HG03442 (cell line): ENCODE data around the gene FOXL3.
"Not testable (repeated sequence)": the region's sequence is repeated elsewhere in the genome, so short reads cannot be mapped to it uniquely, and the experiment has no call there.

ENCODE experiments used
- ATAC-seq: cut with Tn5 transposase; IDR thresholded peaks from one replicate; pipeline ENCODE4 v1.9.1; 2021; ENCODE audit warnings: mild to moderate bottlenecking, moderate library complexity; ENCODE audit not compliant: unreplicated experiment

Gene FOXL3

DNA sequence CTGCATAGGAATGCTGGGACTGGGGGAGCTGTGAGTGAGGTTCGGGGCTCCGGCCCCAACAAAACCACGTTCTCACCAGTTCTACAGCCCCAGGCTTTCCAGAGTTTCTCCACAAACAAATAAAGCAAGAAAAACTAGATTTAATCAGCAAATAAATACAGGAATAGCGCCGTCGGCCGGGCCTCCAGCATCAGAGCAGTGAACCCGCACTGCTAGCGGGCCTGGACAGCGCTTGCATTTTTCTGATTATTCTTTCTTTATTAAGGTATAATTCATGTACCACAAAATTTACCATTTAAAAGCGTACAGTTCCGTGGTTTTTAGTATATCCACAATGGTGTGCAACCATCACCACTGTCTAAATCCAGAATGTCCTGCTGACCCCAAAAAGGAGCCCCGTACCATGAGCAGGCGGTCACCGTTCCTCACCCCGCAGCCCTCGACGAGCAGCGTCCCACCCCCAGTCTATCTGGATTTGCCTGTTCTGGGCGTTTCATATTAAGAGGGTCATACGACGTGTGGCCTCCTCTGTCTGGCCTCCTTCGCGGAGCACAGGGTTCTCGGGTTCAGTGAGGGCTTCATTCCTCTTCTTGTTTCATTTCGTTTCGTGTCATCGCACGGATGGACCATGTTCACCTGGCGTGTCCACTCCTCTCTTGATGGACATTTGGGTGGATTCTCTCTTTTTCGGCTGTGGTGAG lies 35.5 kb upstream of the FOXL3 start:
- ATAC-seq, result no peak

DNA sequence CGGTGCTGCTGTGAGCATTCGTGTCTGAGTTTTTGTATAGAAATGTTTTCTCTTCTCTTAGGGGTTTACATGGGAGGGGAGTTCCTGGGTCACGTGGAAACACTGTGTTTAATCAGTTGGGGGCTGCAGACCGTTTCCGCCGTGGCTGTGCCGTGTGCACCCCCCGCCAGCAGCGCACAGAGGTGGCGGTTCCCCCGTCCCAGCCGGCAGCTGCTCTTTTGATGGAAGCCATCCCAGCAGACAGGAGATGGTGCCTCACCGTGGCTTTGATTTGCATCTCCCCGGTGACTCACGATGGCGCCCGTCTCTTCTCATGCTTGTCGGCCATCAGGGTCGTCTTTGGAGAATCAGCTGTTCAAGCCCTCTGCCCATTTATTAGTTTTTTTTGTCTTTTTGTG lies 34.9 kb upstream of the FOXL3 start:
- ATAC-seq, result no peak

DNA sequence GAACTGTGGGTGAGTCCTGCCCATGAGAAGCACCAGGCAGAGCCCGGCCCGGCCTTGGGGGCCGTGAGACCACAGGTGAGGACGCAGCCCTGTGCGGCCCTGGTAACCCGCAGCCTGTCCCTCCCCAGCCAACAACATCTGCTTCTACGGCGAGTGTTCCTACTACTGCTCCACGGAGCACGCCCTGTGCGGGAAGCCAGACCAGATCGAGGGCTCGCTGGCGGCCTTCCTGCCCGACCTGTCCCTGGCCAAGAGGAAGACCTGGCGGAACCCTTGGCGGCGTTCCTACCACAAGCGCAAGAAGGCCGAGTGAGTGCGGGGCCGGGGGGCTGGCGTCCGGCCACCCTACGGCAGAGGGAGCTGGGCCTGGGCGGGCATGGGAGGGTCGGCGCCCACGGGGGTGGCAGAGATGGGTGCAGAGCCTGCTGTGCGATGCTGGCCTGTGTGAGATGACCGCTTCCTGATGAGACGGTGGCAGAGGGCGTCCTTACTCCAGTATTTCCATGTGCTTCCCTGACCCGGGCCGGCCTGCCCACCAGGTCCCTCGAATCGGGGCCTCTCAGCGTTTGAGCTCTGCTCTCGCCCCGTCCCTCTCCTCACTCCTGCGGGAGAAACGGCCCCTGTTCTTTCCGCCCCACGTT lies 34.1 kb upstream of the FOXL3 start:
- ATAC-seq, result no peak

DNA sequence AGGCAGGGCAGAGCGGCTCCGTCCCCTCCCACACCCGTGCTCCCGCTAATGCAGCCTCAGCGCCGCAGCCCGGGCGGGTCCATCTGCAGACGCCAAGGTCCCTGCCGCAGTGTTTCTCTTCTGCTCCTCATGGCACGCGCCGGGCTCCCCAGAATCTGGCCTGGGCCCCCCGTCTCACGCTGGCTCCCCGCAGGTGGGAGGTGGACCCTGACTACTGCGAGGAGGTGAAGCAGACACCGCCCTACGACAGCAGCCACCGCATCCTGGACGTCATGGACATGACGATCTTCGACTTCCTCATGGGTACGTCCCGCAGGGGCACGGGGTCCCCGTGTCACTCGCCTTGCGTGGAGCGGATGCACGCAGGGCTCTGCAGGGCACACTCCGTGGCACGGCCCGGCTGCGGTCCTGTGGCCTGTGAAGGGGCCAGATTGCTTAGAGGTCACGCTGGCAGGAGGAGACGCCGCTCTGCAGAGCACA lies 33.5 kb upstream of the FOXL3 start:
- no peak for ATAC-seq

DNA sequence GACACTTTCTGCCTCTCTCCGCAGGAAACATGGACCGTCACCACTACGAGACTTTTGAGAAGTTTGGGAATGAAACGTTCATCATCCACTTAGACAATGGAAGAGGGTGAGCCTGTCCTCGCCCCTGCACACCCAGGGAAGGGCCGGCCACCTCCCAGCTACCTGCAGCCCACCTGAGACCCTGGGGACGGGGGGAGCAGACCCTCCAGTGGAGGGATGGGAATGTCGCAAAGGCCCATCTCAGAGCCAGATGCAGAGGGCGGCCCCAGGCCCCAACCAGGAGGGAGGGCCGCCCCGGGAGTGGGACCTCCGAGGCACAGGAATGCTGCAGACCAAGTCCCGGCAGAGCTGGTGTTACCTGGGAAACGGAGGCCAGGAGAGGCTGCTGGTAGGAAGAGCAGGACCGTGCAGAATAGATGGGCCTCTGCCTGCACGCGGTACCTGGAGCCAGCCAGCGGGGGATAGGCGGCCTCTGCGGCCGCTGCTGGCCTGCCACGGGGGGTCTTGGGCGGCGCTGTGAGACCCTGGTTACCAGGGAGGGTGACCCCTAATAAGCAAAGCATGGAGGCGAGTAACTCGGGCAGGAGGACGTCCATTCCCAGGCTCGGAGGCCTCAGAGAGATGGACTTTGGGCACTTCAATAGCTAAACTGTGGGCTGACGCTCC lies 32.9 kb upstream of the FOXL3 start:
- ATAC-seq, result no peak

DNA sequence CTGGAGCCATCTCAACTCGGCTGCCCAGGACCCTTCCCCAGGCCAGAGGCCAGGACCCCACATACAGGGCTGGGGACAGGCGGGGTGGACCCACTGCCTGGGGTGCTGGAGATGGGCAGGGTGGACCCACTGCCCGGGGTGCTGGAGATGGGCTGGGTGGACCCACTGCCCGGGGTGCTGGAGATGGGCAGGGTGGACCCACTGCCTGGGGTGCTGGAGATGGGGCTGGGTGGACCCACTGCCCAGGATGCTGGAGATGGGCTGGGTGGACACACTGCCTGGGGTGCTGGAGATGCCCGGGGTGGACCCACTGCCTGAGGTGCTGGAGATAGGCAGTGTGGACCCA lies 32.4 kb upstream of the FOXL3 start:
- ATAC-seq, result no peak

DNA sequence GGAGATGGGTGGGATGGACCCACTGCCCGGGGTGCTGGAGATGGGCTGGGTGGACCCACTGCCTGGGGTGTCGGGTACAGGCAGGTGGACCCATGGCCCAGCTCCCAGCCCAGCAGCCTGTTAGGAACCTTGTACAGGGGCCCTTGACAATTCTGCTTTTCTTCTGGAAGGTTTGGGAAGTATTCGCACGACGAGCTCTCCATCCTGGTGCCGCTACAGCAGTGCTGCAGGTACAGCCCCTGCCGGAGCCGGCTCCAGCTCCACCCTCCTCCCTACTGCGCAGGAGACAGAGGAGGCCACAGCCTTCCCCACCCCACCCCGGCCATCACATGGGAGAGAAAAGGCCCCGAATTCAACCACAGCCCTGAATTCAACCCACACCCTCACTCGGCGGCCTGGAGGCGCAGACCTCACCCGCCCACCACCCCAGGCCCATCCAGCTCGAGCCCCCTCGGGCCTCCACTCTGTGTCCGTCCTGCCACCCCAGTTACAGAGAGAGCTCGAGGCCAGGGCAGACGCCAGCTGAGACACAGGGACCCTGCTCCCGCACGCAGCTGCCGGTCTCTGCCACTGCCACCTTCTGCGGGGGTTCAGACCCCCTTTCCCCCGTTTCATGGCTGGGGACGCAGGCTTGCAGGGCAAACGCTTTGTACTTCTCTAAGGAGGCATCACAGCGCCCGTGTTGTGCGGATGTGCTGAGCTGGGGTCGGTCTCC lies 31.3 kb upstream of the FOXL3 start:
- no peak for ATAC-seq

DNA sequence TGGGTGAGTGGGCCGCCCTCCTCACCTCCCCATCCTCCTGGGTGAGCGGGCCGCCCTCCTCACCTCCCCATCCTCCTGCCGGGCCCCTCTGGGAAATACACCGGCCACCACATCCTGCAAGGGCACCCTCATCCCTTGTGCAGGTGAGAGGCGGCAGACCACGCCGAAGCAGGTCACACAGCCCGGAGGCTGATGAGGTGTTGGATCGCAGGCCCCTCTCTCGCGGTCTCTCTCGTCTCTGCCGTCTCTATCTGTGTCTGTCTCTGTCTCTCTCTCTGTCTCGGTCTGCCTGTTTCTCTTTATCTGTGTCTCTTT lies 30.8 kb upstream of the FOXL3 start:
- ATAC-seq, result no peak

DNA sequence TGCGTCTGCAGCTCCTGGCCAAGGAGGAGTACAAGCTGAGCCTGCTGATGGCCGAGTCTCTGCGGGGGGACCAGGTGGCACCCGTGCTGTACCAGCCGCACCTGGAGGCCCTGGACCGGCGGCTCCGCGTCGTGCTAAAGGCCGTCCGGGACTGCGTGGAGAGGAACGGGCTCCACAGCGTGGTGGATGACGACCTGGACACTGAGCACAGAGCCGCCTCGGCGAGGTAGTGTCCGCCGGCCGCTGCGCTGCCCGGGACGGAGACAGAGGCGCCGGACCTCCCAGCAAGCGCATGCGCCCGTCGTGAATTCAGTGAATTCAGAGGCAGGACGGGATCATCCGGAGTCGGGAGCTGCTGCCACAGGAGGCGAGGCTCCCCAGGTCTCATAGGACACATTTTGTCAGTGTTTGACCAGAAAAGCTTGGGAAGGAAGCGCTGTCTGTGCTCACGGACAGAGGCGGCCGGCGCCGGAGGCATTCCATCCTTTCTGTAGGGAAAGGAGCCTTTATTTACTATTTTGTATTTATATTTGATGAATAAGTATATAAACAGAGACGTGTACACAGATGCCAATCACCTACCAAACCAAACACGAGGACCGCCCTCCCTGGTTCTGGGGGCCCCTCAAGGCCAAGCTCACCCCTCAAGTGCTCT lies 30.1 kb upstream of the FOXL3 start:
- no peak for ATAC-seq

DNA sequence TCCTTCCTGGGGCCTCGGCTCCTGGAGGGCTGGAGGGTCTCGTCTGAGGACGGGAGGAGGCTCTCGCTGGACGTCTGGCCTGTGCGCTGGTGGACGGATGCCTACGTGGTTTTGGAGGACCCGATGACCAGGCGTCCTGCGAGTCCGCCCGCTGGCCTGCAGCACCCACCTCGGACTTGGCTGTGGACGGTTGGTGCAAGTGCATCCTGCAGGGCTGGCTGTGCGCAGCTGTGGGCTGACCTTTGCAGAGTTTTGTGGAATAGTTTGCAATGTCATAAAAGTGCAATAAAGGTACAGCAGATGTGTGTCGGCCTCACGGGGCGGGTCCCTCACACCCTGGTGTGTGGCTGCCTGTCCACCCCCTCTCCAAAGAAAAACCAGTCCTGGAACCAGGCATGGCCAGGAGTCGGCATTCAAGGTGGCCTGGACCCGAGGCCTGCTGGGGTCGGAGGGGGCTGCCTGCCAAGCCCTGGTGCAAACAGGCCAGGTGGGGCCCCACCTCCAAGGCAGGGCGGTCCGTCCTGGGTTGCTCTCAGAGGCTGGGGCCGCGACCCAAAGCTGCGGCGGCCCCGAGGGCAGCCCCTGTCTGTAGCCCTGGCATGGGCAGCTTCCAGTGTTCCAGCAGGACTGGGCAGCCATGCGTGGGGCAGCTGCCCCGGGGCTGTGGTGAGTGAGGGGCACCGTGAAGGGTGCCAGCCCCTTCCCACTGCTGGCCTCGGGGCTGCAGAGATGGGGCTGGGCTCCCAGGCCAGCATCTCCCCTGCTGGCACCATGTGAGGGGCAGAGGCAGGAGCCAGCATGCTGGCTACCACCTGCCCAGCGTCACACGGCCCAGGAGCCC lies 29.3 kb upstream of the FOXL3 start:
- ATAC-seq, result no peak

DNA sequence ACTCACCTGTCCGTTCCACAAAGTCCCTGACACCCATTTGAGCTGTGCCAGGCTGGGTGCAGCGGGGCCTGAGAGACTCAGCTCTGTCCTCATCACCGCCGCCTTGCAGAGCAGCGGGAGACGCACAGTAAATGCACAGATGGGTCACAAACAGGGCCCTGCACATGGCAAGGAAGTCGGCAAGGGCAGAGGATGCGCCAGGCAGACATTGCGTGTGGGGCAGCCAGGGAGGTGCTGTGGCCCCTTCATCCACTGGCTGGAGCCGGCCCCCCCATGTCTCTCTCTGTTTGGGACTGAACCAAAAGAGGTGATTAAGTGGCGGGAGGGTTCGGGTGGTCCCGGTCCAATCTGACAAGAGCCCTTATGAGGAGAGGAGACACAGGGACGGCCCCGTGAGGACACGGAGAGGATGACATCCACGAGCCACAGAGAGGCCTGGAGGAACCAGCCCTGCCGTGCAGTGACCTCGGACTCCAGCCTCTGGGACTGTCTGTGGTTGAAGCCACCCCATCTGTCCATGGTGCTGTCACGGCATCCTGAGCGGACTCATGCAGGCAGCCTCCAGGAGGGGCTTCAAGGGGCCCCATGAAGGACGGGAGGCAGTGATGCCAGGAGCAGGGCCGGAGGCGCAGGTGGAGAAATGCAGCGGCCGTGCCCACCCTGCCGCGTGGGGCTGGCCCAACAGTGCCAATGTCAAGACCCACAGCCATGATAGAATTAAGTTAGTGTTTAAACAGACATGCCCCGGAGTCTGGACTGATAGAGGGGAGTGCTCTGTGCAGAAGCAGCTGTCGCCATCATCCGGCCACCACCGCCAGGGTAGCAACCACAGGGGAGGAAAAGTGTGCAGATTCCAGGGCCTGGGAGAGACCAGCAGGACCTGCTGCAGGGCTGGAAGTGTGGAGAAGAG lies 28.4 kb upstream of the FOXL3 start:
- ATAC-seq, result no peak

DNA sequence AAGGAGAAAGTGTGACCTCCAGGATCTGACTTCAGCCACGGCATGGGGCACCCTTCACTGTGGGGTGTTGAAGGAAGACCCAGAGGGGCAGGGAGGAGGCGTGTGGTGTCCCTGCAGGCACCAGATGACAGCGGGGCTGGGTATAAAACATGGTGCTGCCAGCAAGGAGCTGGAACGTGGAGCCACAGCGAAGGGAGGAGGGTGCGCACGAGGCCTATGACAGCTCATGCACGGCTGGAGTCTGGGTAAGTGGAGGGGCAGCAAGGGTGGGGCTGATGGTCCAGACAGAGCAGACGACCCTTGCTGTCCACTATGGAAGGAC lies 27.8 kb upstream of the FOXL3 start:
- no peak for ATAC-seq

DNA sequence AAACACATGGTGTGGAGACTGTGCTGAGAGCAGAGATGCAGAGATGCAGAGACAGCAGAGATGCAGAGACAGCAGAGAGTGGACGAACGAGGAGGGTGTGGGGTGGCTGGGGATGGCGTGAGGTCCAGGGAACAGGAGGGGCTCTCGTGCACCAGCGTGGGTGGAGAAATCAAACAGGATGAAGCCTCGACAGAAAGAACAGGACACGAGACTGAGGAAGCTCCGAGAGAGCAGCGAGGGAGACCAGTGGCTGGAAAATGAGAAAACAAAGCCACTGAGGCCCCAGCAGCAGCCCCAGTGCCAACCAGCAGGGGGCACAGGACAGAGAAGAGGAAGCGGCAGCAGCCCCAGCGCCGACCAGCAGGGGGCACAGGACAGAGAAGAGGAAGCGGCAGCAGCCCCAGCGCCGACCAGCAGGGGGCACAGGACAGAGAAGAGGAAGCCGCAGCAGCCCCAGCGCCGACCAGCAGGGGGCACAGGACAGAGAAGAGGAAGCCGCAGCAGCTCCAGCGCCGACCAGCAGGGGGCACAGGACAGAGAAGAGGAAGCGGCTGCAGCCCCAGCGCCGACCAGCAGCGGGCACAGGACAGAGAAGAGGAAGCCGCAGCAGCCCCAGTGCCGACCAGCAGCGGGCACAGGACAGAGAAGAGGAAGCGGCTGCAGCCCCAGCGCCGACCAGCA lies 27.2 kb upstream of the FOXL3 start:
- not testable (repeated sequence) for ATAC-seq

DNA sequence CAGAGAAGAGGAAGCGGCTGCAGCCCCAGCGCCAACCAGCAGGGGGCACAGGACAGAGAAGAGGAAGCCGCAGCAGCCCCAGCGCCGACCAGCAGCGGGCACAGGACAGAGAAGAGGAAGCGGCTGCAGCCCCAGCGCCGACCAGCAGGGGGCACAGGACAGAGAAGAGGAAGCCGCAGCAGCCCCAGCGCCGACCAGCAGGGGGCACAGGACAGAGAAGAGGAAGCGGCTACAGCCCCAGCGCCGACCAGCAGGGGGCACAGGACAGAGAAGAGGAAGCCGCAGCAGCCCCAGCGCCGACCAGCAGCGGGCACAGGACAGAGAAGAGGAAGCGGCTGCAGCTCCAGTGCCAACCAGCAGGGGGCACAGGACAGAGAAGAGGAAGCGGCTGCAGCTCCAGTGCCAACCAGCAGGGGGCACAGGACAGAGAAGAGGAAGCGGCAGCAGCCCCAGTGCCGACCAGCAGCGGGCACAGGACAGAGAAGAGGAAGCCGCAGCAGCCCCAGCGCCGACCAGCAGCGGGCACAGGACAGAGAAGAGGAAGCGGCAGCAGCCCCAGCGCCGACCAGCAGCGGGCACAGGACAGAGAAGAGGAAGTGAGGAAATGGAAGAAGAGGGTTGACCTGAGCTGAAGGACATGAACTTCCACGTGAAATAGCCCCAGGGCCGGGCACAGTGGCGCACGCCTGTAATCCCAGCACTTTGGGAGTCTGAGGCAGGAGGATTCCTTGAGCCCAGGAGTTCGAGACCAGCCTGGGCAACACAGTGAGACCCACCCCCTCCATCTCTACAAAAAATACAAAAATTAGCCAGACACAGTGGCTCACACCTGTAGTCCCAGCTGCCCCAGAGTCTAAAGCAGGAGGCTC lies 26.3 kb upstream of the FOXL3 start:
- ATAC-seq, result not testable (repeated sequence)

DNA sequence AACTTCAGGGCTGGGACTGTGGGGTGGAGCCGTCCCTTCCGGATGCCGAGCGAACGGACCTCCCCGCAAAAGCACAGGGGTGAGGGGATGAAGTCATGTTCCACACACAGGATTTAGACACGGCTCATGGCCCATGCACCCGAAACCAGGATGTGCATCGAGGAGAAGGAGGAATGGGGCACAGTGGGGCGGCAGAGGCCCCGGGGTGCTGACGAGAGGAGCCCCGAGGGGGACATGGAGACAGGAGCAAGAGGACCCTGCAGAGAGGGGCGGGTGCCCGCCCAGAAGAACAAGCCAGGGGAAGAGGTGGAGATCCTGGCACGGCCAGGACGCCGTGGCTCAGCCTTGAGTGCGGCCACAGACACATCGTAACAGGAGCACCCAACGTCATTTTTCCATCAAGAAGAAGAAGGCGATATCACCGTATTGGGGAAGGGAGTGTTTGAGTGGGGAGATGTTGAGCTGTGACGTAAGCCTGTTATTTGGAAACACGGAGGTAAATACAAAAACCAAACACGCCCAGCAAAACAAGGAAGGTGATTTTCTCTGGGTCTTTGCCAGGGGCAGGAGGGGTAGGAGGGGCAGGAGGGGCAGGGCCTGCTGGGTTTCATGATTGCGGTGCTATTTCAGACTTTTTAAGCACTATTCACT lies 25.3 kb upstream of the FOXL3 start:
- no peak for ATAC-seq

DNA sequence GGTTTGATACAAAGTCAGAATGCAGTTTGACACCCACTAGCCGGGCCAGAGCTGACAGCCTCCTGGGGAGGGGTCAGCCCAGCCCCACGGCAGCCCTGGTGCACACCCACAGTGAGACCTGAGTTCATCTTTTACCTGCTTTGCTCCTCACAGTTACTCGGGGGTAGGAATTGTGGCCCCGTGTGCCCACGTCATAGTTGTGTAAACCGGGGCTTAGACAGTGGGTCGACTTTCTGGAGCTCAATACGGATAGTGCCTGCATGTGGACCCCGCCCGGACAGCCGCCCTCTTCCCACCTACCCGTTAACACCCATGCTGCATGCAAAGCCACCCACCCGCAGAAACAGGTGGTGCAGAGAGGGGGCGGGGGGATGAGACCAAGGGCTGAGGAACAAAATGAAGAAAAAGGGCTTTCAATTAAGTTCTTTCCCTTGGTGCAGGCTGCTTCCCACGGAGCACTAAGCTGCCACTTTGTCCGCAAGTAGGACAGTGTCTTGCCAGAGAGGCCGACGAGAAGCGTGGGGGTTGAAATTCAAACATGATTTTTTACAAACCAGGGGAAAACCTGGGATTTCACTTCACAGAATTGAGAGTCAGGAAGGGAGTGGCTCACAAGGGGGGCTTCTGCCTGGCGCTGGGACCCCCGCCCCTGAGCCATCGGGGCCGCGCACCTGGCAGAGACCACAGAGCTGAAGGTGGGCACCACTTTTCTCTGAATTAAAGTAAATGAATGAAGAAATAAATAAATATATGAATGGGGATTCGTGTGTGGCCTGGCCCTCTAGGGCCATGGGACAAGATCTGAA lies 24.6 kb upstream of the FOXL3 start:
- no peak for ATAC-seq
